T47D (cell line): Measurements from ENCODE around the gene PDZD2.

Experiments used
- DNase-seq, 2 experiments: peaks; one replicate each; pipeline versions ENCODE4 v3.0.0 to v3.0.0-alpha.2; 2011 to 2012; ENCODE audit warnings: low read depth in 1 of 2, low spot score in 1 of 2
- JUND ChIP-seq: IDR thresholded peaks from 2 replicates; pipeline ENCODE4 v1.6.1; 2012; ENCODE audit warnings: low read depth
- in situ Hi-C: cut with HindIII; loops from 2 replicates; pipeline ENCODE4 v1.10.0; 2016; ENCODE audit warnings: low sequenced_read_pairs, low pct_unique_long_range_greater_than_20kb

The PDZD2 gene

DNA sequence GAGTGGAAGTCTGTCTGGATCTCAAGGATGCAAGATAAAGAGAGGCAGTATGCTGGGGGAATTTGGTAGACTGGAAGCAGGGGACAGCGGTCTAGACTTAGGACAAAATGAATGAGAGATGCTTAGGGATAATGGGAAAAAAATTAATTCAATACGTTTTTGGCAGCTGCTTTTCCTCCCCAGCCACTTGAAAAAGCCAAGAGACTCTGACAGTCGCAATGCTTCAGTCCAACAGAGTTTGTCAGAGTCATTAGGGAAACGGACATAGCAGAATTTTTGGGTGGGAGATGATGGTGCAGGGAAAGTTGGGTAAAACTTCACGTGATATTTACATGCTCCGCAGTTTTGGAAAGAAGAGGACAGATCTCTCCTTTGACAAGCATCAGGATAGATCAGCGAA, 405.5 kb downstream of the PDZD2 start:
- DNase-seq: no peak
- no peak for TF ChIP-seq JUND
- in situ Hi-C loops: no loop called here

DNA sequence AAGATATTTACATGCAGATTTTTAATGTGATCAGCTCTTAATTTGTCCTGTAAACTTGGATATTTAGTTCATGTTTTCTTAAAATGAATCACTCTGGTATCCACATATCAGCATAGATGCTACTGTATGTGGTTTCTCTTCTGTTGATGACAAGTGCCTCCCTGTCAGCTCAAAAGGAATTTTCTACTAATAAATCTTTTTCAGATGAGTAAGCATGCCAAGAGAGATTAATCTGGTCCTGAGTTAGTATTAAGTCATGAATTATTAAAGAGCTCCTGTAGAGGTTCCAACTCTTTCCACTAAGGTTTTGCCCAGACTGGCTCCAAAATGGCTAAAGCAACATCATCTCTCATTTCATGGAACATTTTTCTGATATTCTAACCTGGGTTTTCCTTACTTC, 406.0 kb downstream of the PDZD2 start:
- no peak for DNase-seq
- no peak for TF ChIP-seq JUND
- in situ Hi-C loops: no loop called here

GRCh38 chr5:32047056-32047455, 408.1 kb downstream of the PDZD2 start:
- no peak for TF ChIP-seq JUND
- no peak for DNase-seq
- in situ Hi-C loops: no loop called here

DNA sequence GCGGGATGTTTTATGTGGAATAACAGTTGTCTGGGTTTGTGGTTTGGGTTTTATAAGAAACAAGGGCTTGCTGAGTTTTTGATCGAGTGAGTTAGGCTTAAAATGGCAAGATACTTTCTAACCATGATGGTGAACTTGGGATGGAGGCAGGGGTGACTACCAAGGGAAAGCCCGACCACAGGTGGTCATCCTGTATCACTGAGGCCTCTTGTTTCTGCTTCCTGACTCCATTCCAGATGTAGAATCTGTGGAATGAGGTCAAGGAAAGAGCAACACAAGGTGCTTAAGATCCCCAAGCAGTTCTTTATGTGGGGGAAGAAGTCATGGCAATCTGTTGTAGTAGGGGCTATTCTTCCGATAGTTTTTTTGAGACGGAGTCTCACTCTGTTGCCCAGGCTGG, 412.9 kb downstream of the PDZD2 start:
- in situ Hi-C loops: no loop called here
- no peak for TF ChIP-seq JUND

GRCh38 chr5:32055891-32056866, 417.2 kb downstream of the PDZD2 start:
- DNase-seq: no peak
- in situ Hi-C loops: no loop called here
- no peak for TF ChIP-seq JUND

More for the DNA sequence above, 412.9 kb downstream of the PDZD2 start:
- DNase-seq: no peak

DNA sequence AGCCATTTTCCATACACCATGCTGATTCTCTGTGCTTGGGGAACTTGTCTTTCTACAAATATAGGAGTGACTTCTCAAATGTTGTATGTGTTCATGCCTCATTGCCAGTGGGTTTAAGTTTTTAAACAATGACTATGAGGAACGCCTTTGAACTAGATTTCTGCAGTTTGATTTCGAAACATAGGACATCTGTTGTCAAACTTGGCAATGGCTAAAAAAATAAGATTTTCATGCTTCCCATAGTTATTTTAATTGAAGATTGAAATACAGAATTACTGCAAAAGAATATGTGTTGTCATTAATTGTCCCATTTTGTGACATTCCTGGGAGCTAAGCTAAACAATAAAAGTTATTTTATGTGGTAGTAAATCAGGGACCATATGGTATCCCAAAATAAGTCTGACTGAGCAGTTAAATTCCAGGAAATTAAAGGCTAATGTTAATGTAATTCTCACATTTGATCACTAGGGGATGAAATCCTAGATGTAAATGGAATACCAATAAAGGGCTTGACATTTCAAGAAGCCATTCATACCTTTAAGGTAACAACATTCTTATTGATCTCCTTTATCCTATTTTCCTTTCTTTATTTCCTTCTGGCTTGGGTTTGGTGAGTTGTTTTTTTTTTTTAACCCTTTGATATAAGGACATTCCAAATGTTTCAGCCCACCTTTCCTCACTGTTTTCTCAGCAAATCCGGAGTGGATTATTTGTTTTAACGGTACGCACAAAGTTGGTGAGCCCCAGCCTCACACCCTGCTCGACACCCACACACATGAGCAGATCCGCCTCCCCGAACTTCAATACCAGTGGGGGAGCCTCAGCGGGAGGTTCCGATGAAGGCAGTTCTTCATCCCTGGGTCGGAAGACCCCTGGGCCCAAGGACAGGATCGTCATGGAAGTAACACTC, 418.5 kb downstream of the PDZD2 start:
- no peak for DNase-seq
- in situ Hi-C loops: no loop called here
- no peak for TF ChIP-seq JUND

- TF ChIP-seq JUND: no peak
- in situ Hi-C loops: no loop called here
These were observed 419.2 kb downstream of the PDZD2 start for GRCh38 chr5:32058101-32058500.

DNA sequence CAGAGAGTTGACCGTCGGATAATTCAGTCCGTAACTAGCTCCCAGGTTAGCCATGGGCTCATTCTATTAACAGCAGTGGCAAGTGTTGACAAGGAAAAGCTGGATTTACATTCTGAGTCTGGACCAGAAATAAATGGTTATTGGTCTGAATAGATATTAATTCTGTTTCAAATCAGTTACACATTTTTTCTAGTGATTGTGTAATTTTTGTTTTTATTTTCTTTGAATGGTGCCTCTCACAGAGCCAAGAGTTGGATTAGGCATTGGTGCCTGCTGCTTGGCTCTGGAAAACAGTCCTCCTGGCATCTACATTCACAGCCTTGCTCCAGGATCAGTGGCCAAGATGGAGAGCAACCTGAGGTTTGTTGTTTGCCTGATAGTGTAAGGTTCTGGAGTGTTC, 420.1 kb downstream of the PDZD2 start:
- in situ Hi-C loops: no loop called here
- TF ChIP-seq JUND: no peak
- no peak for DNase-seq

More at GRCh38 chr5:32058101-32058500, 419.2 kb downstream of the PDZD2 start:
- DNase-seq: no peak

GRCh38 chr5:32059761-32060530, 421.0 kb downstream of the PDZD2 start:
- no peak for TF ChIP-seq JUND
- no peak for DNase-seq
- in situ Hi-C loops: no loop called here

DNA sequence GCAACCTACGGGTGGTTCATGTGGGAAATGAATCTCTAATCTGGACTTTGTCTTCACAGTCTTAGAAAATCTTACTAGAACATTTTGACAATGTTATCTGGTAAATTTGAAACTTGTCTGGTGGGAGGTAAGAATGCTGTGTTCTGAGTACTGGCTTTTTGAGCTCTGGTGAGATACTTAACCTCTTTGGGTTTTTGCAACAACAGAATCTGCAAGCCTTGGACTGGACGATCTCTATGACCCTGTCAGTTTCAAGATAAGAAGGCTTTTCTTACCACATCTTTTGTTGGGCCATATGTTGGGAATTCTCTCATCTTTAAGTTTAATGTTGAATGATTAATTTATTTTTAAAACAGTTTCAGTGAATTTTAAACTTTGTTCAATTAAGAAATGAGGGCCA, 422.3 kb downstream of the PDZD2 start:
- in situ Hi-C loops: no loop called here
- TF ChIP-seq JUND: no peak
- no peak for DNase-seq

GRCh38 chr5:32066448-32066847, 427.5 kb downstream of the PDZD2 start:
- no peak for DNase-seq
- in situ Hi-C loops: no loop called here

More at GRCh38 chr5:32066448-32066847, 427.5 kb downstream of the PDZD2 start:
- TF ChIP-seq JUND: no peak
